Neuron (in vitro differentiated cells): ENCODE results near the gene TMEM170A.
"Not testable (repeated sequence)": the region's sequence is repeated elsewhere in the genome, so short reads cannot be mapped to it uniquely, and the experiment has no call there.

Experiments
- H2AFZ ChIP-seq: one replicate; pipeline ENCODE4 v1.6.1; 2013; ENCODE audit warnings: low read depth, mild to moderate bottlenecking, inconsistent platforms, low read length, moderate library complexity
- H3K27me3 ChIP-seq: one replicate; pipeline ENCODE4 v1.6.1; 2013; ENCODE audit warnings: low read length; ENCODE audit not compliant: insufficient read depth
- H3K36me3 ChIP-seq: one replicate; pipeline ENCODE4 v1.6.1; 2013; ENCODE audit warnings: low read length; ENCODE audit not compliant: insufficient read depth
- H3K4me1 ChIP-seq: one replicate; pipeline ENCODE4 v1.6.1; 2013; ENCODE audit warnings: low read length; ENCODE audit not compliant: insufficient read depth
- H3K4me3 ChIP-seq: 2 replicates; pipeline ENCODE4 v1.5.1; 2013; ENCODE audit warnings: mild to moderate bottlenecking, low read length, moderate library complexity
- H3K9me3 ChIP-seq: one replicate; pipeline ENCODE4 v1.6.1; 2013; ENCODE audit warnings: low read length

Gene TMEM170A

GRCh38 chr16:75457485-75458021 lies 6.9 kb downstream of the TMEM170A start:
- Histone ChIP-seq H3K4me3 (no peak overlapping the region), H3K4me1 (peaks cover 9% of the 10 kb centered on the region), H3K27me3 (no peaks in the 10 kb centered on the region), H3K9me3 (no peaks in the 10 kb centered on the region), H2AFZ (no peak overlapping the region), H3K36me3 (peaks cover 10% of the 10 kb centered on the region)

GRCh38 chr16:75456971-75457370 lies 7.5 kb downstream of the TMEM170A start:
- Histone ChIP-seq H3K4me3 (no peak overlapping the region), H3K27me3 (no peaks in the 10 kb centered on the region), H3K9me3 (no peaks in the 10 kb centered on the region), H2AFZ (no peak overlapping the region), H3K4me1 (peaks cover 5% of the 10 kb centered on the region), H3K36me3 (peaks cover 12% of the 10 kb centered on the region)

- H3K4me3 ChIP-seq, H2AFZ ChIP-seq, H3K9me3 ChIP-seq, H3K27me3 ChIP-seq, H3K4me1 ChIP-seq: not testable (repeated sequence)
- peaks cover 13% of the 10 kb centered on the region for H3K36me3 ChIP-seq
These were observed 8.0 kb downstream of the TMEM170A start for GRCh38 chr16:75456486-75456885.

- Histone ChIP-seq H3K27me3 (no peaks in the 10 kb centered on the region), H2AFZ (no peak overlapping the region), H3K9me3 (peaks cover 4% of the 10 kb centered on the region), H3K4me1 (peaks cover 5% of the 10 kb centered on the region), H3K36me3 (peaks cover 16% of the 10 kb centered on the region), H3K4me3 (no peak overlapping the region)
These were observed 8.8 kb downstream of the TMEM170A start for GRCh38 chr16:75455677-75456076.

GRCh38 chr16:75452464-75453190 lies 11.9 kb downstream of the TMEM170A start:
- peaks cover 33% of the 10 kb centered on the region for H3K36me3 ChIP-seq
- H3K27me3 ChIP-seq, result no peaks in the 10 kb centered on the region
- H3K9me3 ChIP-seq, result peaks cover 4% of the 10 kb centered on the region
- no peak overlapping the region for H3K4me3 ChIP-seq
- peaks cover 5% of the 10 kb centered on the region for H3K4me1 ChIP-seq
- no peak overlapping the region for H2AFZ ChIP-seq

- Histone ChIP-seq H3K27me3 (no peaks in the 10 kb centered on the region), H3K4me3 (no peak overlapping the region), H2AFZ (no peak overlapping the region), H3K9me3 (peaks cover 5% of the 10 kb centered on the region), H3K36me3 (peaks cover 37% of the 10 kb centered on the region), H3K4me1 (no peaks in the 10 kb centered on the region)
These were observed 18.1 kb downstream of the TMEM170A start for GRCh38 chr16:75446416-75446815.

- H3K4me1 ChIP-seq, result no peaks in the 10 kb centered on the region
- H2AFZ ChIP-seq, result no peak overlapping the region
- H3K36me3 ChIP-seq, result peaks cover 28% of the 10 kb centered on the region
- peaks cover 5% of the 10 kb centered on the region for H3K9me3 ChIP-seq
- no peak overlapping the region for H3K4me3 ChIP-seq
- no peaks in the 10 kb centered on the region for H3K27me3 ChIP-seq
These were observed 19.2 kb downstream of the TMEM170A start for GRCh38 chr16:75445298-75445697.

- Histone ChIP-seq H3K4me1 (no peaks in the 10 kb centered on the region), H3K4me3 (no peak overlapping the region), H3K27me3 (no peaks in the 10 kb centered on the region), H2AFZ (no peak overlapping the region), H3K9me3 (peaks cover 5% of the 10 kb centered on the region), H3K36me3 (peaks cover 14% of the 10 kb centered on the region)
These were observed 21.2 kb downstream of the TMEM170A start for GRCh38 chr16:75443298-75443697.

- Histone ChIP-seq H2AFZ (peak overlapping the region; percentile 72), H3K36me3 (peaks cover 9% of the 10 kb centered on the region), H3K9me3 (no peaks in the 10 kb centered on the region), H3K27me3 (no peaks in the 10 kb centered on the region), H3K4me1 (peaks cover 4% of the 10 kb centered on the region), H3K4me3 (peak overlapping the region; percentile 97)
These were observed 30.6 kb downstream of the TMEM170A start for GRCh38 chr16:75433732-75434413.

GRCh38 chr16:75432828-75433731 lies 31.4 kb downstream of the TMEM170A start, which contains the start of gene CFDP1:
Gene CFDP1, minus strand, starts transcription at chr16:75433503. Its CDS starts 151 bp downstream, at chr16:75433352.
- Histone ChIP-seq H3K4me3 (peak within 1 kb of the TSS; percentile 97), H3K27me3 (no peaks in the 10 kb centered on the region), H3K4me1 (peaks cover 4% of the 10 kb centered on the region), H3K36me3 (peaks cover 9% of the 10 kb centered on the region), H2AFZ (peak within 1 kb of the TSS; percentile 72), H3K9me3 (no peaks in the 10 kb centered on the region)

- Histone ChIP-seq H2AFZ (no peak overlapping the region), H3K36me3 (peaks cover 12% of the 10 kb centered on the region), H3K4me3 (no peak overlapping the region), H3K27me3 (no peaks in the 10 kb centered on the region), H3K4me1 (peaks cover 4% of the 10 kb centered on the region), H3K9me3 (no peaks in the 10 kb centered on the region)
These were observed 34.7 kb downstream of the TMEM170A start for GRCh38 chr16:75429621-75430403.

- H2AFZ ChIP-seq, H3K27me3 ChIP-seq, H3K9me3 ChIP-seq: not testable (repeated sequence)
These were observed 38.0 kb downstream of the TMEM170A start for GRCh38 chr16:75426524-75426923.

More at GRCh38 chr16:75426524-75426923, 38.0 kb downstream of the TMEM170A start:
- not testable (repeated sequence) for H3K4me1 ChIP-seq, H3K36me3 ChIP-seq, H3K4me3 ChIP-seq
